GM12872 (cell line): ENCODE data around the gene DNAJC1.

Experiments
- TF ChIP-seq, protein P1 (sequence below): IDR thresholded peaks from 3 replicates; pipeline ENCODE4 v1.5.1; 2011; ENCODE audit warnings: low read depth, mild to moderate bottlenecking, low read length, moderate library complexity; ENCODE audit not compliant: insufficient read depth

Gene DNAJC1

DNA sequence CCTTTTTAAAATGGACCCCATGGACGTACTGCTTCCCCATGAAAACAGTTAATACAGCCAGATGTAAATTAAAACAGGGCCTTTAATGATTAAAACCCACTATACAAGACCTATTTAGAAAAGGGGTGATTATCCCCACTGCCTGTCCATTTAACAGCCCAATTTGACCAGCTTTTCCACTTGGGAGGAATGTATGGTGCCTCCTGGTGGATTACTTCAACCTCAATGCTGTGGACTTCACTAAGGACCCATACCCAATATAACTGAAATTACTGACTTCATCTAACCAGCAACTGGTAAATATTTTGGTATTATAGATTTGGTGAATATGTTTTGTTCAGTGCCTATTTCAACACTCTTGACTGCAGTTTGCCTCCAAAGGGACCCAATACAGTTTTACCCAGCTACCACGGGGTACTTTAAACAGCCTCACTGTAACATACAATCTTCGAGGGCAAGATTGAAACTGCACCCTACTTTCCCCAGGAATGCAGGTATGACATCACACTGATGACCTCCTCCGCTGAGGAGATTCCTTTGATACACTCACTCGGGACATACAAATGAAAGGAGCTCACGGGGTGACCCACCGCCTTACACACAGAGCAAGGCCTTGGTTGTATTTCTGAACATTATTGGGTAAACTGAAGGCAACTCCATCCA lies 192.8 kb downstream of the DNAJC1 start:
- TF ChIP-seq, protein P1, sequence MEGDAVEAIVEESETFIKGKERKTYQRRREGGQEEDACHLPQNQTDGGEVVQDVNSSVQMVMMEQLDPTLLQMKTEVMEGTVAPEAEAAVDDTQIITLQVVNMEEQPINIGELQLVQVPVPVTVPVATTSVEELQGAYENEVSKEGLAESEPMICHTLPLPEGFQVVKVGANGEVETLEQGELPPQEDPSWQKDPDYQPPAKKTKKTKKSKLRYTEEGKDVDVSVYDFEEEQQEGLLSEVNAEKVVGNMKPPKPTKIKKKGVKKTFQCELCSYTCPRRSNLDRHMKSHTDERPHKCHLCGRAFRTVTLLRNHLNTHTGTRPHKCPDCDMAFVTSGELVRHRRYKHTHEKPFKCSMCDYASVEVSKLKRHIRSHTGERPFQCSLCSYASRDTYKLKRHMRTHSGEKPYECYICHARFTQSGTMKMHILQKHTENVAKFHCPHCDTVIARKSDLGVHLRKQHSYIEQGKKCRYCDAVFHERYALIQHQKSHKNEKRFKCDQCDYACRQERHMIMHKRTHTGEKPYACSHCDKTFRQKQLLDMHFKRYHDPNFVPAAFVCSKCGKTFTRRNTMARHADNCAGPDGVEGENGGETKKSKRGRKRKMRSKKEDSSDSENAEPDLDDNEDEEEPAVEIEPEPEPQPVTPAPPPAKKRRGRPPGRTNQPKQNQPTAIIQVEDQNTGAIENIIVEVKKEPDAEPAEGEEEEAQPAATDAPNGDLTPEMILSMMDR, result no peak

DNA sequence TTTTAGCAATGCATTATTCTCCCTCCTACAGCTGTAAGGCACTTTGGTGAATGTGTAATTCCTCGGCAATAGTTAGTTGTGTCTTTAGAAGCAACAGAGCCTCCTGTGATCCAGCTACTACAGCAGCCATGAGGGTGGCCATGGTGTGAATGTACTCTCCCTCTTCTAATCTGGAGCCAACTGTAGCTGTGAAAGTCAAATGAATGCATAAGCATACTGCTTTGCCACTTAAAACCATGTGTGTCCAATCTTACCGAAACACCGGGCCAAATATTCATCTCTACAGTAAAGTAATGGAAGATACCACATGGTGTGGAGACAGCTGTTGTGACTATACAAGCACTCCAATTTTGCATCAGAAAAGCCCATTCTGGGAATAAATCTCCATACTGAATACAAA lies 195.0 kb downstream of the DNAJC1 start:
- TF ChIP-seq, protein P1, result no peak

DNA sequence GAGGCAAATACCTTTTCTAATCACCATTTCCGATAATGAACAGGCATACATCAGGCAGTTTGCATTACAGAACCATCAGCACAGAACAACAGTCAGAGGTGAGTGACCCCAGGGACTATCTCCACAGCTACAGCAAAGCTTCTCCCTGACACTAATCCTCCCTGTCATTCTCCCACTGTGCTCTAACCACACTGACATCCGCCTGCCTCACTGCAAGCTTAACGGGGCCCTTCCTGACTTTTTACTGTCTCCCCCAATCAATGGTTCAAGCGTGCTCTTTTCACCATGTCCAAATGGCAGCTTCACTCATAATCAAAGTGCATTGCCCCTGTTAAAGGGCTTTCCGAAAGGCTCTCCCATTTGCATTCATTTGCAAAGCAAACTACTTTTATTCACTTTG lies 196.3 kb downstream of the DNAJC1 start:
- TF ChIP-seq, protein P1, result no peak

DNA sequence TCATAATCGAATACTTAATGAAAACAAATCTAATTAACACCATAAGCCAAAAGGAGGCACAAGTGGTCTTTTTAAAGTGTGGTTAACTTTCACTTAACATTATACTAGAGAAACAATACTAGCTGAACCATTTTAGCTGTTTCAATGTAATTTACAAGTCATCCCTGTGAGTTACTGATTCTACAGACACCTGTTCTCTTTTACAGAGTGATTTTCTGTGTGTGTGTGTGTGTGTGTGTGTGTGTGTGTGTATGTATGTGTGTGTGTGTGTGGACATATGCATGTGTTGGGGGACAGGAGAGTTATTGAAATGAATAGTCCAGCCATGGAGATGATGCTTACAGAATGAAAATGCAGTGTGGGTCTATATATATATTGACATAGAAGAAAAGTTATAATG lies 200.2 kb downstream of the DNAJC1 start:
- TF ChIP-seq, protein P1, result no peak

DNA sequence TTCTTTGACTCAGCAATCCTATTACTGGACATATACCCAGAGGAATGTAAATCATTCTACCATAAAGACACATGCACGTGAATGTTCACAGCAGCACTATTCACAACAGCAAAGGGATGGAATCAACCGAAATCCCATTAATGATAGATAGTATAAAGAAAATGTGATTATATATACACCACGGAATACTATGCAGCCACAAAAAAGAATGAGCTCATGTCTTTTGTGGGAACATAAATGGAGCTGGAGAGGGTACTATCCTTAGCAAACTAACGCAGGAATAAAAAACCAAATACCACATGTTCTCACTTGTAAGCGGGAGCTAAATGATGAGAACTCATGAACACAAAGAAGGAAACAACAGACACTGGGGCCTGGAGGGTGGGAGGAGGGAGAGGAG lies 201.9 kb downstream of the DNAJC1 start:
- TF ChIP-seq, protein P1, result no peak

DNA sequence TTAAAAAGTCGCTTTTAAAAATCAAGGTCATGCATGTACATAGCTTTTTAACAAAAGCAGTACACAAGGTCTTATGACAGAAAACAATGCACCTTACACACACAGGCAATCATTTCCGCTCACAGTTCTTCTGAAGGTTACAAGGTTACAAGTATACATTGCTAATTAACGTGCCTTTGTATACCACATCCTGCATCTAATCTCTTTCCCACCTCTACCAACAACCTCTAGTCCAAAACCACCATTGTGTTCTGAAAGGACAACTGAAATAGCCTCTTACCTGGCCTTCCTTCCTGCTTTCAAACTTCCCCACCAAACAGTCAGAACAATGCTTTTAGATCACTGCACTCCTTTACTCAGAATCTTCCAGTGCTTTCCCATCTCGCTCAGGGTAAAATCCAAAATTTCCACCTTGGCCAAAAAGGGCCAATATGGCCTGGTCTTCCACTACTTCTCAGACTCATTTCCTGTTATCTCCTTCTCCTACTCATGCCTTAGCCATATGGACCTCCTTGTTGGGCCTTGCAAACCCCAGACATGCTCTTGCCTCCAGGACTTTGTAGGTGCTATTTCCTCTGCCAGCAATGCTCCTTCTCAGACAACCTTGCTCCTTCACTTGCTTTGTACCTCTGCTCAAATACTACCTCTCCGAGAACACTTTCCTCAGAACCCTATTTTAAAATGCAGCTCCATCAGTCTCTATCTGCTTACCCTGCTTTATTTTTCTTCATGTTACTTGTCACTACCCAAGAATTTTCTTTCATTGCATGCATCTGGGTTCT lies 205.4 kb downstream of the DNAJC1 start:
- TF ChIP-seq, protein P1, result no peak

DNA sequence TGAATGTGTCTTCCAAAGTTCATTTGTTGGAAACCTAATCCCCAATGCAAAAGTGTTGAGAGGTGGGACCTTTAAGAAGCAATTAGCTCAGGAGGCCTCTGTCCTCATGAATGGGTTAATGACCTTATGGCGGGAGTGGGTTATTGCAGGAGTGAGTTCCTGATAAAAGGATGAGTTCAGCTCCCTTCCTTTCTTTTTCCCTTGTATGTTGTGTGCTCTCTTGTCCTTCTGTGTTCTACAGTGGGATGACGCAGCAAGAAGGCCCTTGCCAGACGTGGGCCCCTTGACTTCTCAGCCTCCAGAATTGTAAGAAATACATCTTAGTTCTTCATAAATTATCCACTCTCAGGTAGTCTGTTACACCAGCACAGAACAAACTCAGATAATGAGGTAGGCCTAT lies 206.0 kb downstream of the DNAJC1 start:
- TF ChIP-seq, protein P1, result no peak
